ENCODE measurements around the gene FNIP1.
"Not testable (repeated sequence)": the region's sequence is repeated elsewhere in the genome, so short reads cannot be mapped to it uniquely, and the experiment has no call there.

The FNIP1 gene

GRCh38 chr5:131605086-131605485 lies 191.7 kb downstream of the FNIP1 start:
- no peak for FAIRE-seq

GRCh38 chr5:131595088-131596033 lies 201.5 kb downstream of the FNIP1 start:
- FAIRE-seq: no peak

GRCh38 chr5:131593921-131594320 lies 202.9 kb downstream of the FNIP1 start:
- FAIRE-seq: no peak

- FAIRE-seq: not testable (repeated sequence)
These were observed 203.4 kb downstream of the FNIP1 start for GRCh38 chr5:131593436-131593835.

Measured in endometrium (tissue), 2 donors.